Neuronal stem cell (in vitro differentiated cells): Measurements from ENCODE around the gene IL18BP. TPM values are rescaled to one million over a fixed set of nuclear protein-coding genes. Genes with fewer than 3 reads are reported as not detected.

ENCODE experiments used
- DNase-seq: peaks from one replicate; pipeline ENCODE4 v3.0.0-alpha.2; 2013; ENCODE audit warnings: low spot score
- H2AFZ ChIP-seq: one replicate; pipeline ENCODE4 v1.6.1; 2013; ENCODE audit warnings: mild to moderate bottlenecking, low read length, inconsistent platforms
- H2AK5ac ChIP-seq: 2 replicates; pipeline ENCODE4 v1.6.1; 2013; ENCODE audit warnings: low read depth, mild to moderate bottlenecking, inconsistent platforms, low read length, moderate library complexity, mixed read lengths
- H2BK120ac ChIP-seq: 2 replicates; pipeline ENCODE4 v1.6.1; 2013; ENCODE audit warnings: low read depth, mild to moderate bottlenecking, inconsistent platforms, low read length, moderate library complexity, mixed read lengths
- H2BK12ac ChIP-seq: one replicate; pipeline ENCODE4 v1.6.1; 2013; ENCODE audit warnings: low read length, inconsistent platforms
- H2BK15ac ChIP-seq: 2 replicates; pipeline ENCODE4 v1.6.1; 2013; ENCODE audit warnings: mild to moderate bottlenecking, low read length, inconsistent platforms, mixed read lengths
- H2BK5ac ChIP-seq: one replicate; pipeline ENCODE4 v1.6.1; 2013; ENCODE audit warnings: inconsistent platforms, mild to moderate bottlenecking, low read length, moderate library complexity
- H3K14ac ChIP-seq: one replicate; pipeline ENCODE4 v1.6.1; 2013; ENCODE audit warnings: low read length, inconsistent platforms
- H3K18ac ChIP-seq: 2 replicates; pipeline ENCODE4 v1.6.1; 2013; ENCODE audit warnings: low read length, inconsistent platforms
- H3K23ac ChIP-seq: 2 replicates; pipeline ENCODE4 v1.6.1; 2013; ENCODE audit warnings: low read depth, mild to moderate bottlenecking, mixed read lengths, low read length, inconsistent platforms; ENCODE audit not compliant: poor library complexity
- H3K27ac ChIP-seq: replicated peaks from 3 replicates; pipeline ENCODE4 v1.5.1; 2013; ENCODE audit warnings: low read length, inconsistent platforms
- H3K27me3 ChIP-seq, 3 experiments: 2 replicates each; pipeline ENCODE4 v1.6.1; 2013; ENCODE audit warnings: low read length in 3 of 3, mild to moderate bottlenecking in 2 of 3, inconsistent platforms in 1 of 3, low read depth in 1 of 3, mixed read lengths in 1 of 3, moderate library complexity in 1 of 3; ENCODE audit not compliant: control insufficient read depth in 3 of 3, insufficient read depth in 3 of 3
- H3K36me3 ChIP-seq, 2 donors: replicated peaks in 1 of 2; 2 replicates each; pipeline ENCODE4 v1.6.1; 2013; ENCODE audit warnings: low read length in 2 of 2; ENCODE audit not compliant: control insufficient read depth in 2 of 2, insufficient read depth in 2 of 2
- H3K4ac ChIP-seq: 2 replicates; pipeline ENCODE4 v1.6.1; 2013; ENCODE audit warnings: inconsistent platforms, mild to moderate bottlenecking, low read length, moderate library complexity
- H3K4me1 ChIP-seq, 2 donors: 1 replicate in 1 of 2; 2 replicates in 1 of 2; pipeline ENCODE4 v1.6.1; 2013; ENCODE audit warnings: low read length in 2 of 2, low read depth in 1 of 2; ENCODE audit not compliant: control insufficient read depth in 2 of 2, insufficient read depth in 1 of 2
- H3K4me2 ChIP-seq: one replicate; pipeline ENCODE4 v1.6.1; 2013; ENCODE audit warnings: mild to moderate bottlenecking, low read length, inconsistent platforms; ENCODE audit not compliant: insufficient read depth, poor library complexity, severe bottlenecking
- H3K4me3 ChIP-seq, 2 donors: 2 replicates each; pipeline ENCODE4 v1.5.1; 2013; ENCODE audit warnings: low read length in 2 of 2, mild to moderate bottlenecking in 2 of 2, inconsistent platforms in 1 of 2, moderate library complexity in 1 of 2
- H3K79me1 ChIP-seq: one replicate; pipeline ENCODE4 v1.6.1; 2013; ENCODE audit warnings: low read depth, mild to moderate bottlenecking, inconsistent platforms, low read length, moderate library complexity
- H3K9ac ChIP-seq: one replicate; pipeline ENCODE4 v1.6.1; 2013; ENCODE audit warnings: mild to moderate bottlenecking, low read depth, low read length, inconsistent platforms; ENCODE audit not compliant: poor library complexity
- H3K9me3 ChIP-seq, 2 donors: replicated peaks in 1 of 2; 2 replicates each; pipeline versions ENCODE3 to v1.6.1; 2013; ENCODE audit warnings: low read length in 2 of 2, mild to moderate bottlenecking in 2 of 2, inconsistent platforms in 1 of 2, low read depth in 1 of 2, mixed read lengths in 1 of 2, moderate library complexity in 1 of 2; ENCODE audit not compliant: control insufficient read depth in 2 of 2, insufficient read depth in 1 of 2
- H4K8ac ChIP-seq: one replicate; pipeline ENCODE4 v1.6.1; 2013; ENCODE audit warnings: low read depth, mild to moderate bottlenecking, inconsistent platforms, low read length, moderate library complexity
- H4K91ac ChIP-seq: one replicate; pipeline ENCODE4 v1.6.1; 2013; ENCODE audit warnings: low read length, low read depth, mild to moderate bottlenecking, inconsistent platforms; ENCODE audit not compliant: poor library complexity
- WGBS, 2 donors: extraction: QIAGEN DNeasy Blood & Tissue Kit; methylation state at CpG; one replicate each; pipeline ENCODE4 v1.1.7; 2013; ENCODE audit warnings: missing lambda C conversion rate in 2 of 2, mixed read lengths in 1 of 2; ENCODE audit not compliant: insufficient read length in 2 of 2, insufficient replicate concordance in 1 of 2; ENCODE audit errors: extremely low coverage in 2 of 2; 5-methylcytosine and 5-hydroxymethylcytosine counted together
- polyA plus RNA-seq, 2 experiments: library from polyadenylated mRNA; stranded (reverse); fragments of 200-250 nt; gene quantifications; one replicate each; pipeline ENCODE4 v1.2.3, GENCODE V29; 2013

The IL18BP gene
- polyA plus RNA-seq (2013, experiment 1 of 2), result 7.6 TPM
- 7.4 TPM for polyA plus RNA-seq (2013, experiment 2 of 2)

GRCh38 chr11:71998649-71999310 lies at the start of gene IL18BP:
TSS of gene IL18BP (plus strand) at chr11:71998909. CDS start at chr11:71999985, 1,076 bp downstream.
- H3K18ac ChIP-seq, result no peak within 1 kb of the TSS
- H3K4me2 ChIP-seq, result no peak within 1 kb of the TSS
- no peak for DNase-seq
- H4K91ac ChIP-seq, result no peak within 1 kb of the TSS
- H3K27ac ChIP-seq, result no peak within 1 kb of the TSS
- no peak within 1 kb of the TSS for H3K4ac ChIP-seq
- no peak within 1 kb of the TSS for H2BK15ac ChIP-seq
- H3K4me1 ChIP-seq, result peaks cover 0 to 4% of the 10 kb centered on the region in 2 donors
- H2AFZ ChIP-seq, result no peak within 1 kb of the TSS
- no peak within 1 kb of the TSS for H4K8ac ChIP-seq
- H3K36me3 ChIP-seq, result peaks cover 38 to 67% of the 10 kb centered on the region in 2 donors
- no peak within 1 kb of the TSS for H2AK5ac ChIP-seq
- H3K4me3 ChIP-seq, result no peak within 1 kb of the TSS
- H3K23ac ChIP-seq, result peak within 1 kb of the TSS; percentile 28
- no peaks in the 10 kb centered on the region for H3K27me3 ChIP-seq
- peaks cover 2% of the 10 kb centered on the region for H3K79me1 ChIP-seq
- no peak within 1 kb of the TSS for H2BK12ac ChIP-seq
- WGBS, 2 donors, result no CpG with 5 or more reads among the region's 11 CpGs
- H3K9me3 ChIP-seq, result no peaks in the 10 kb centered on the region
- no peak within 1 kb of the TSS for H2BK5ac ChIP-seq
- H3K9ac ChIP-seq, result no peak within 1 kb of the TSS
- no peak within 1 kb of the TSS for H2BK120ac ChIP-seq
- no peak within 1 kb of the TSS for H3K14ac ChIP-seq

DNA sequence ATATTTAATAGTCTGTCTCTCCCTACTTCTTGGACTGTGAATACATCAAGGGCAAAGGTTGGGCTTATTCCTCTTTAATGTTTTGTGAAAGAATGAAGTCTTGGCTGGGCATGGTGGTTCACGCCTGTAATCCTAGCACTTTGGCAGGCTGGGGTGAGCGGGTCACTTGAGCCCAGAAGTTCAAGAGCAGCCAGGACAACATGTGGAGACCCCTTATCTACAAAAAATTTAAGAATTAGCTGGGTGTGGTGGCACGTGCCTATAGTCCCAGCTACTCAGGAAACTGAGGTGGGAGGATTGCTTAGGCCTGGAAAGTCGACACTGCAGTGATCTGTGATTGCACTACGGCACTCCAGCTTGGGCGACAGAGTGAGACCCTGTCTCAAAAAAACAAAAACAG lies 49.7 kb upstream of the IL18BP start:
- no peak overlapping the region for H3K18ac ChIP-seq
- no peaks in the 10 kb centered on the region for H3K79me1 ChIP-seq
- H3K14ac ChIP-seq, result no peak overlapping the region
- no peaks in the 10 kb centered on the region for H3K4me1 ChIP-seq
- no peak overlapping the region for H4K8ac ChIP-seq
- H3K36me3 ChIP-seq, result peaks cover 0 to 14% of the 10 kb centered on the region in 2 donors
- no peak overlapping the region for H3K27ac ChIP-seq
- H3K4me3 ChIP-seq, result no peak overlapping the region
- no peak for DNase-seq
- no peak overlapping the region for H2AFZ ChIP-seq
- H3K4ac ChIP-seq, result no peak overlapping the region
- H2BK12ac ChIP-seq, result no peak overlapping the region
- H2BK5ac ChIP-seq, result no peak overlapping the region
- no CpG with 5 or more reads among the region's 6 CpGs for WGBS, 2 donors
- H2AK5ac ChIP-seq, result no peak overlapping the region
- H3K23ac ChIP-seq, result no peak overlapping the region
- no peak overlapping the region for H2BK15ac ChIP-seq
- H3K9ac ChIP-seq, result no peak overlapping the region
- H2BK120ac ChIP-seq, result no peak overlapping the region
- H3K27me3 ChIP-seq, result no peaks in the 10 kb centered on the region
- H3K4me2 ChIP-seq, result no peak overlapping the region
- no peak overlapping the region for H4K91ac ChIP-seq
- H3K9me3 ChIP-seq, result no peaks in the 10 kb centered on the region

DNA sequence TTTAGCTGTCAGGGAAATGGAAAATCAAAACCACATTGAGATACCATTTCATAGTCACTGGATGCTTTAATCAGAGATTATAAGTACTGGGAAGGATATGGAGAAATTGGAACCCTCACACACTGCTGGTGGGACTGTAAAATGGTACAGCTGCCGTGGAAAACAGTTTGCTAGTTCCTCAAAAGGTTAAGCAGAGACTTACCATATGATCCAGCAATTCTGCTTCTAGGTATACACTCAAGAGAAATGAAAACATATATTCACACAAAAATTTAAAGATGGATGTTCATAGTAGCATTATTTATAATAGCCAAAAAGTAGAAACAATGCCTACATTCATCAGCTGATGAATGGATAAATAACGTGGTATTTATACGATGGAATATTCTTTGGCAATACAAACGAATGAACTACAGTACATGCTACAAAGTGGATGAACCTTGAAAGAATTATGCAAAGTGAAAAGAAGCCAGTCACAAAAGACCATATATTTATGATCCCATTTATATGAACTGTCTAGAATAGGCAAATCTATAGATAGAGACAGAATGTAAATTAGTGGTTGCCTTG lies 46.9 kb upstream of the IL18BP start:
- H3K4me2 ChIP-seq, result no peak overlapping the region
- no peak overlapping the region for H3K14ac ChIP-seq
- no peak for DNase-seq
- no peak overlapping the region for H2AFZ ChIP-seq
- no peaks in the 10 kb centered on the region for H3K4me1 ChIP-seq
- no peak overlapping the region for H2BK120ac ChIP-seq
- H3K79me1 ChIP-seq, result no peaks in the 10 kb centered on the region
- no peaks in the 10 kb centered on the region for H3K9me3 ChIP-seq
- no peak overlapping the region for H2AK5ac ChIP-seq
- H3K36me3 ChIP-seq, result peaks cover 0 to 1% of the 10 kb centered on the region in 2 donors
- WGBS, 2 donors, result no CpG with 5 or more reads among the region's 4 CpGs
- H2BK5ac ChIP-seq, result no peak overlapping the region
- H4K8ac ChIP-seq, result no peak overlapping the region
- no peak overlapping the region for H3K27ac ChIP-seq
- no peak overlapping the region for H4K91ac ChIP-seq
- H3K27me3 ChIP-seq, result no peaks in the 10 kb centered on the region
- no peak overlapping the region for H2BK12ac ChIP-seq
- H3K4ac ChIP-seq, result no peak overlapping the region
- no peak overlapping the region for H3K9ac ChIP-seq
- H3K18ac ChIP-seq, result no peak overlapping the region
- no peak overlapping the region for H3K23ac ChIP-seq
- H2BK15ac ChIP-seq, result no peak overlapping the region
- H3K4me3 ChIP-seq, result no peak overlapping the region

GRCh38 chr11:71955898-71956456 lies 42.7 kb upstream of the IL18BP start:
- Histone ChIP-seq H3K79me1 (no peaks in the 10 kb centered on the region), H3K14ac (no peak overlapping the region), H3K23ac (no peak overlapping the region), H3K9me3 (peaks cover 3% of the 10 kb centered on the region in 2 donors), H4K91ac (no peak overlapping the region), H3K4me1 (no peaks in the 10 kb centered on the region), H3K4ac (no peak overlapping the region), H3K4me3 (no peak overlapping the region), H2AFZ (no peak overlapping the region), H3K36me3 (peaks cover 4 to 20% of the 10 kb centered on the region in 2 donors), H2BK12ac (no peak overlapping the region), H3K27ac (no peak overlapping the region), H4K8ac (no peak overlapping the region), H3K9ac (no peak overlapping the region), H2AK5ac (no peak overlapping the region), H3K4me2 (no peak overlapping the region), H2BK5ac (no peak overlapping the region), H3K18ac (no peak overlapping the region), H3K27me3 (no peaks in the 10 kb centered on the region), H2BK15ac (no peak overlapping the region), H2BK120ac (no peak overlapping the region)
- no peak for DNase-seq
- WGBS, 2 donors, result no CpG with 5 or more reads among the region's 3 CpGs
